ENCODE data around the gene GPR146.

The GPR146 gene

GRCh38 chr7:1011297-1012003 lies 32.9 kb upstream of the GPR146 start:
- no peak for DNase-seq

- no peak for DNase-seq
Measured at GRCh38 chr7:1012004-1012715, 32.2 kb upstream of the GPR146 start.

GRCh38 chr7:1012716-1013095 lies 31.6 kb upstream of the GPR146 start:
- no peak for DNase-seq

- DNase-seq, result no peak
Measured at GRCh38 chr7:1013581-1013980, 30.8 kb upstream of the GPR146 start.

- no peak for DNase-seq
Measured at GRCh38 chr7:1014681-1015080, 29.7 kb upstream of the GPR146 start.

GRCh38 chr7:1015196-1016121 lies 28.9 kb upstream of the GPR146 start:
- DNase-seq, result no peak

- DNase-seq, result no peak
Measured at GRCh38 chr7:1016577-1017531, 27.5 kb upstream of the GPR146 start.

GRCh38 chr7:1017586-1018333 lies 26.6 kb upstream of the GPR146 start:
- DNase-seq, result no peak

GRCh38 chr7:1018334-1018695 lies 26.0 kb upstream of the GPR146 start:
- no peak for DNase-seq

- DNase-seq, result no peak
Measured at GRCh38 chr7:1019255-1019785, 25.0 kb upstream of the GPR146 start.

GRCh38 chr7:1019789-1020610 lies 24.3 kb upstream of the GPR146 start:
- no peak for DNase-seq

GRCh38 chr7:1020849-1021251 lies 23.5 kb upstream of the GPR146 start:
- DNase-seq, result no peak

GRCh38 chr7:1021366-1021765 lies 23.0 kb upstream of the GPR146 start:
- no peak for DNase-seq

- no peak for DNase-seq
Measured at GRCh38 chr7:1021931-1022330, 22.4 kb upstream of the GPR146 start.

GRCh38 chr7:1022356-1022755 lies 22.0 kb upstream of the GPR146 start:
- no peak for DNase-seq

GRCh38 chr7:1022801-1023465 lies 21.4 kb upstream of the GPR146 start:
- no peak for DNase-seq

GRCh38 chr7:1024331-1024841 lies 20.0 kb upstream of the GPR146 start:
- DNase-seq, result no peak

GRCh38 chr7:1024876-1025742 lies 19.2 kb upstream of the GPR146 start:
- DNase-seq, result no peak

Data from inflammatory macrophage treated with lipopolysaccharide for 1 hour (primary cell).